SK-N-SH (cell line): ENCODE measurements around the gene STARD10. TPM values are rescaled to one million over a fixed set of nuclear protein-coding genes. Genes with fewer than 3 reads are reported as not detected.

Experiments
- CTCF ChIA-PET: fragments of 300-600, 350-600 bp; formaldehyde crosslinking; extraction: SDS; loops from one replicate; lab custom pipeline; 2021; lab: Yijun Ruan, JAX
- POLR2A ChIA-PET: fragments of 350-600 bp; sonication (Branson Sonifier 250); formaldehyde crosslinking; extraction: SDS; loops from one replicate; lab custom pipeline; 2020; ENCODE audit warnings: antibody characterized with exemption, inconsistent platforms; lab: Yijun Ruan, JAX
- DNase-seq: peaks from one replicate; pipeline ENCODE4 v3.0.0; 2012
- H2AFZ ChIP-seq: fragments of 200-600 bp; sonication (generic); 2 replicates; pipeline ENCODE4 v1.8.1; 2016; ENCODE audit warnings: antibody characterized with exemption, mild to moderate bottlenecking, low read depth
- H3F3A ChIP-seq: fragments of 200-600 bp; sonication (generic); replicated peaks from 2 replicates; pipeline ENCODE3; 2016; ENCODE audit warnings: antibody characterized with exemption, mild to moderate bottlenecking; ENCODE audit not compliant: insufficient read depth
- H3K27ac ChIP-seq, 2 experiments: fragments of 200-500 bp in 1 of 2; fragments of 200-600 bp in 1 of 2; sonication (Bioruptor generic) in 1 of 2; sonication (generic), shearing (Covaris generic) in 1 of 2; 2 replicates each; pipeline versions ENCODE4 v1.5.1 to v1.6.1; 2014 to 2016; ENCODE audit warnings: low read depth in 2 of 2, inconsistent platforms in 1 of 2, low read length in 1 of 2, mild to moderate bottlenecking in 1 of 2, mixed read lengths in 1 of 2
- H3K27me3 ChIP-seq: fragments of 200-600 bp; sonication (generic), shearing (Covaris generic); 2 replicates; pipeline ENCODE4 v1.6.1; 2016; ENCODE audit warnings: mixed run types; ENCODE audit not compliant: insufficient read depth
- H3K36me3 ChIP-seq, 2 experiments: fragments of 200-500 bp in 1 of 2; fragments of 200-600 bp in 1 of 2; sonication (Bioruptor generic) in 1 of 2; sonication (generic) in 1 of 2; replicated peaks in 1 of 2; 2 replicates each; pipeline versions ENCODE3 to v1.5.1; 2014 to 2016; ENCODE audit warnings: low read length in 1 of 2, mild to moderate bottlenecking in 1 of 2; ENCODE audit not compliant: insufficient read depth in 2 of 2, control insufficient read depth in 1 of 2
- H3K4me1 ChIP-seq, 2 experiments: fragments of 200-500 bp in 1 of 2; fragments of 200-600 bp in 1 of 2; sonication (Bioruptor generic) in 1 of 2; sonication (generic), shearing (Covaris generic) in 1 of 2; 2 replicates each; pipeline versions ENCODE4 v1.5.1 to v1.6.1; 2014 to 2016; ENCODE audit warnings: low read depth in 1 of 2, low read length in 1 of 2, mixed run types in 1 of 2; ENCODE audit not compliant: insufficient read depth in 2 of 2, control insufficient read depth in 1 of 2
- H3K4me2 ChIP-seq: fragments of 200-600 bp; sonication (generic), shearing (Covaris generic); 2 replicates; pipeline ENCODE4 v1.6.1; 2017; ENCODE audit warnings: mixed run types
- H3K4me3 ChIP-seq, 2 experiments: fragments of 200-500 bp in 1 of 2; fragments of 200-600 bp in 1 of 2; sonication (Bioruptor generic) in 1 of 2; sonication (generic), shearing (Covaris generic) in 1 of 2; 2 replicates each; pipeline versions ENCODE4 v1.5.1 to v1.8.1; 2014 to 2016; ENCODE audit warnings: low read depth in 2 of 2, inconsistent platforms in 1 of 2, low read length in 1 of 2, mild to moderate bottlenecking in 1 of 2, mixed read lengths in 1 of 2, moderate library complexity in 1 of 2
- H3K79me2 ChIP-seq: fragments of 200-600 bp; sonication (generic); 2 replicates; pipeline ENCODE4 v1.8.1; 2017; ENCODE audit warnings: mild to moderate bottlenecking; ENCODE audit not compliant: insufficient read depth
- H3K9ac ChIP-seq: fragments of 200-600 bp; sonication (generic); 2 replicates; pipeline ENCODE4 v1.6.1; 2017; ENCODE audit warnings: mixed run types
- H3K9me2 ChIP-seq: fragments of 200-600 bp; sonication (generic); 2 replicates; pipeline ENCODE4 v1.6.1; 2017; ENCODE audit warnings: mixed run types
- H3K9me3 ChIP-seq: fragments of 200-600 bp; sonication (generic); 2 replicates; pipeline ENCODE4 v1.6.1; 2017; ENCODE audit warnings: mixed run types, mild to moderate bottlenecking, moderate library complexity
- H4K20me1 ChIP-seq: fragments of 200-600 bp; sonication (generic); 2 replicates; pipeline ENCODE4 v1.6.1; 2017; ENCODE audit warnings: mild to moderate bottlenecking, mixed run types; ENCODE audit not compliant: insufficient read depth
- CHD2 ChIP-seq: fragments of 150-350 bp; IDR thresholded peaks from 2 replicates; pipeline ENCODE4 v1.6.1; 2018; ENCODE audit warnings: low read length; ENCODE audit not compliant: partially characterized antibody
- ELF1 ChIP-seq: IDR thresholded peaks from 2 replicates; pipeline ENCODE4 v1.4.0; 2012
- FOXJ3 ChIP-seq: sonication (generic); formaldehyde crosslinking; IDR thresholded peaks from 2 replicates; pipeline ENCODE4 v1.5.1; 2020; ENCODE audit warnings: mild to moderate bottlenecking, missing genetic modification reagents
- FOXM1 ChIP-seq: IDR thresholded peaks from 2 replicates; pipeline ENCODE4 v1.4.0; 2012; ENCODE audit warnings: low read depth, mild to moderate bottlenecking
- GATA2 ChIP-seq: sonication (generic); formaldehyde crosslinking; IDR thresholded peaks from 2 replicates; pipeline ENCODE4 v1.5.0; 2020; ENCODE audit warnings: mild to moderate bottlenecking, missing genetic modification reagents
- IRF3 ChIP-seq: fragments of 150-350 bp; IDR thresholded peaks from 2 replicates; pipeline ENCODE4 v1.6.1; 2016; ENCODE audit warnings: mild to moderate bottlenecking, low read depth, low read length
- MAX ChIP-seq: IDR thresholded peaks from 2 replicates; pipeline ENCODE4 v1.4.0; 2012; ENCODE audit warnings: low read depth
- MEF2A ChIP-seq: IDR thresholded peaks from 2 replicates; pipeline ENCODE4 v1.4.0; 2012; ENCODE audit warnings: low read depth, borderline replicate concordance
- MXI1 ChIP-seq: IDR thresholded peaks from 2 replicates; pipeline ENCODE4 v1.6.1; 2012; ENCODE audit warnings: mild to moderate bottlenecking, low read depth, low read length, improper control_type of control experiment
- NFIC ChIP-seq: IDR thresholded peaks from 2 replicates; pipeline ENCODE4 v1.4.0; 2012; ENCODE audit warnings: borderline replicate concordance
- NRF1 ChIP-seq: IDR thresholded peaks from 2 replicates; pipeline ENCODE4 v1.6.1; 2012; ENCODE audit warnings: low read depth, mild to moderate bottlenecking, low read length
- POLR2AphosphoS5 ChIP-seq: IDR thresholded peaks from 2 replicates; pipeline ENCODE4 v1.6.1; 2012; ENCODE audit warnings: low read depth, low read length
- RXRA ChIP-seq: IDR thresholded peaks from 2 replicates; pipeline ENCODE4 v1.4.0; 2012; ENCODE audit warnings: low read depth, mild to moderate bottlenecking, borderline replicate concordance
- SIN3A ChIP-seq: IDR thresholded peaks from 2 replicates; pipeline ENCODE4 v1.6.1; 2012; ENCODE audit warnings: low read depth, mild to moderate bottlenecking, low read length, moderate library complexity, borderline replicate concordance
- TAF1 ChIP-seq: IDR thresholded peaks from 2 replicates; pipeline ENCODE4 v1.6.1; 2012; ENCODE audit warnings: low read depth, mild to moderate bottlenecking, low read length, moderate library complexity, borderline replicate concordance
- TEAD4 ChIP-seq: IDR thresholded peaks from 2 replicates; pipeline ENCODE4 v1.4.0; 2012; ENCODE audit warnings: mild to moderate bottlenecking, borderline replicate concordance; ENCODE audit not compliant: insufficient read depth
- USF1 ChIP-seq: IDR thresholded peaks from 2 replicates; pipeline ENCODE4 v1.4.0; 2012; ENCODE audit warnings: low read depth, borderline replicate concordance
- USF2 ChIP-seq: fragments of 150-350 bp; IDR thresholded peaks from 2 replicates; pipeline ENCODE4 v1.6.1; 2017; ENCODE audit warnings: antibody characterized with exemption, low read length, low read depth, borderline replicate concordance
- YY1 ChIP-seq: IDR thresholded peaks from 2 replicates; pipeline ENCODE4 v1.4.0; 2012; ENCODE audit warnings: low read depth, mild to moderate bottlenecking
- ZBTB33 ChIP-seq: IDR thresholded peaks from 2 replicates; pipeline ENCODE4 v1.4.0; 2012; ENCODE audit warnings: low read depth, borderline replicate concordance
- WGBS: methylation state at CpG from one replicate; pipeline ENCODE4 v1.1.6; 2017; ENCODE audit warnings: low lambda C conversion rate; 5-methylcytosine and 5-hydroxymethylcytosine counted together
- polyA plus RNA-seq, 3 experiments: library from polyadenylated mRNA; depleted of rRNA; stranded (reverse); fragments of >200 nt; gene quantifications; 2 replicates each; pipeline ENCODE4 v1.2.3, GENCODE V29; 2012

The STARD10 gene
- polyA plus RNA-seq, 1 of the 3 experiments (the other 2 are of a cell fraction), result 47.7 TPM

- Histone ChIP-seq H3K27me3 (no peaks in the 10 kb centered on the region), H3K9me2 (no peaks in the 10 kb centered on the region), H3K4me2 (no peak overlapping the region), H4K20me1 (peaks cover 10% of the 10 kb centered on the region), H3F3A (no peaks in the 10 kb centered on the region), H3K9ac (no peak overlapping the region), H2AFZ (no peak overlapping the region), H3K9me3 (no peaks in the 10 kb centered on the region), H3K4me3 (no peak overlapping the region), H3K4me1 (peaks cover 13 to 42% of the 10 kb centered on the region in 2 experiments), H3K79me2 (peaks cover 58% of the 10 kb centered on the region), H3K36me3 (no peaks in the 10 kb centered on the region), H3K27ac (peak overlapping the region in 1 of 2 experiments; percentile 13; a peak in 1 of 4 replicates)
- CTCF ChIA-PET, result interaction anchor here (0.7 to 18.2 kb wide), 8 partner anchors 14 to 566 kb away, joined by 3 to 198 read pairs (median 4); partner anchors contain the start of gene STARD10
- DNase-seq, result no peak
- TF ChIP-seq MAX (no peak), MEF2A (no peak), USF2 (no peak), YY1 (no peak), MXI1 (no peak), USF1 (no peak)
- WGBS, result 84% methylated on average over 8 of the region's 9 CpGs
- POLR2A ChIA-PET, result no interaction called here
Observed at GRCh38 chr11:72723508-72723907, 70.3 kb downstream of the STARD10 start.

- Histone ChIP-seq H3K4me1 (peaks cover 13 to 53% of the 10 kb centered on the region in 2 experiments), H3K27me3 (no peaks in the 10 kb centered on the region), H3K79me2 (peaks cover 61% of the 10 kb centered on the region), H4K20me1 (peaks cover 20% of the 10 kb centered on the region), H3K27ac (peak overlapping the region; percentile 65 to 96), H3K9ac (peak overlapping the region; percentile 65), H2AFZ (peak overlapping the region; percentile 61), H3K36me3 (peaks cover 0 to 4% of the 10 kb centered on the region in 2 experiments), H3K9me3 (no peaks in the 10 kb centered on the region), H3K4me3 (peak overlapping the region; percentile 50 to 65), H3K9me2 (no peaks in the 10 kb centered on the region), H3K4me2 (peak overlapping the region; percentile 96), H3F3A (no peaks in the 10 kb centered on the region)
- ChIA-PET CTCF (interaction anchor here (0.9 to 18.2 kb wide), 11 partner anchors 13 to 567 kb away, joined by 3 to 198 read pairs (median 4); partner anchors contain the start of gene STARD10), POLR2A (interaction anchor here (0.9 to 1.0 kb wide), 2 partner anchors 25 to 64 kb away, joined by 5 read pairs; no protein-coding TSS in a partner anchor)
- 6% methylated on average over 9 of the region's 10 CpGs for WGBS
- DNase-seq, result peak; percentile 92
- TF ChIP-seq FOXJ3 (0 out of 2 replicates have a peak, but pooled peaks have one; percentile 27), GATA2 (CRISPR knock-in tag) (no peak), RXRA (no peak), POLR2AphosphoS5 (peak; percentile 15; the same call in 1 of the 2 replicates), IRF3 (peak; percentile 38; the same call in 1 of the 2 replicates), FOXM1 (no peak), NFIC (no peak), MAX (peak; percentile 41; the same call in 1 of the 2 replicates), SIN3A (peak; percentile 75; the same call in 1 of the 2 replicates), CHD2 (peak; percentile 33), TEAD4 (no peak), MXI1 (peak; percentile 50; the same call in 1 of the 2 replicates), TAF1 (peak; percentile 73; the same call in 1 of the 2 replicates), NRF1 (no peak), ZBTB33 (no peak), ELF1 (peak; percentile 83)
Observed at GRCh38 chr11:72722050-72722748, 71.6 kb downstream of the STARD10 start.
